Mucosa of stomach (tissue), 1 donor: Measurements from ENCODE around the gene CSMD2.
"Not testable (repeated sequence)": the region's sequence is repeated elsewhere in the genome, so short reads cannot be mapped to it uniquely, and the experiment has no call there.

Experiments used
- H3K27me3 ChIP-seq: one replicate; pipeline ENCODE4 v1.7.0; 2013; ENCODE audit warnings: mild to moderate bottlenecking, low read length; ENCODE audit not compliant: control insufficient read depth, insufficient read depth
- H3K36me3 ChIP-seq: one replicate; pipeline ENCODE4 v1.7.0; 2013; ENCODE audit warnings: low read length; ENCODE audit not compliant: control insufficient read depth, insufficient read depth
- H3K4me1 ChIP-seq: one replicate; pipeline ENCODE4 v1.7.0; 2013; ENCODE audit warnings: mild to moderate bottlenecking, low read length; ENCODE audit not compliant: control insufficient read depth, insufficient read depth
- H3K4me3 ChIP-seq: one replicate; pipeline ENCODE4 v1.7.0; 2013; ENCODE audit warnings: low read length
- H3K9ac ChIP-seq: one replicate; pipeline ENCODE4 v1.7.0; 2013; ENCODE audit warnings: mild to moderate bottlenecking, low read length, moderate library complexity
- H3K9me3 ChIP-seq: one replicate; pipeline ENCODE4 v1.7.0; 2013; ENCODE audit warnings: mild to moderate bottlenecking, low read length, moderate library complexity; ENCODE audit not compliant: control insufficient read depth
- donor health status: Pancreatic carcinoma.

CSMD2 gene

DNA sequence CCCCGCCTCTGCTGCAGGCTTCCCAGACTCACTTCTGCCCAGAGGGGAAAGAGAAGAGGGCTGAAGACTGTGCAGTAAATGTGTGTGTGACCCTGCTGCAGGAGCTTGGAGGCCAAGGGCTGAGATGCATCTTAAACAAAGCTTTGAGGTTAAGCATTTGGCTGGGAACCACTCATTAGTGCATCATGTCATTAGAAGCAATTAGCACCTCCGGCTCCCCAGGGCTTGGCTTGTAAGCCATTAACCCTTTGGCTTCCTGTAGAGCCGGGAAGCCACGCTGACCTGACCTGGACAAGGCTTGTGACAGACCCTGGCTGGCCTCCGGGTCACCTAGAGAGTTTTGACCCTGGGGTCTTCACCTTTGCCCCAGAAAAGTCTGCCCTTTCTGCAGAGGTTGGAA, 77.0 kb downstream of the CSMD2 start:
- Histone ChIP-seq H3K9ac (no peak overlapping the region), H3K36me3 (no peaks in the 10 kb centered on the region), H3K9me3 (no peaks in the 10 kb centered on the region), H3K4me1 (no peaks in the 10 kb centered on the region), H3K4me3 (no peak overlapping the region), H3K27me3 (no peaks in the 10 kb centered on the region)

DNA sequence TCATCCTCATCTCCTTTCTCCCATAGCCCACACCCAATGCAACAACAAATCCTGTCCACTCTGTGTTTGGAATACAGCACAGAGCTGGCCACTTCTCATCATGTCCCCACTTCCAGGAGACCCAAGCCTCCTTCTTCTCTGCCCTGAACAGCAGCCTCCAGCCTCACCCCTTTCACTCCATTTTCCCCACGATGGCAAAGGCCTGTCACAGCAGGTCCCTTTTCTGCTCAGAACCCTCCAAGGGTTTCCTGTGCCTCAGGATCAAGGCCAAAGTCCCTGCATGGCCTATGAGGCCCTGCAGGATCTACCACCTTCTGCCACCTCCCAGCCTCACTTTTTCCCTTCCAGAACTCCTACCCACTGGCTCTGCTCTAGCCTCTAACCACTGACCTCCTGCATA, 78.5 kb downstream of the CSMD2 start:
- Histone ChIP-seq H3K9me3 (no peaks in the 10 kb centered on the region), H3K36me3 (no peaks in the 10 kb centered on the region), H3K9ac (no peak overlapping the region), H3K27me3 (no peaks in the 10 kb centered on the region), H3K4me3 (no peak overlapping the region), H3K4me1 (no peaks in the 10 kb centered on the region)

DNA sequence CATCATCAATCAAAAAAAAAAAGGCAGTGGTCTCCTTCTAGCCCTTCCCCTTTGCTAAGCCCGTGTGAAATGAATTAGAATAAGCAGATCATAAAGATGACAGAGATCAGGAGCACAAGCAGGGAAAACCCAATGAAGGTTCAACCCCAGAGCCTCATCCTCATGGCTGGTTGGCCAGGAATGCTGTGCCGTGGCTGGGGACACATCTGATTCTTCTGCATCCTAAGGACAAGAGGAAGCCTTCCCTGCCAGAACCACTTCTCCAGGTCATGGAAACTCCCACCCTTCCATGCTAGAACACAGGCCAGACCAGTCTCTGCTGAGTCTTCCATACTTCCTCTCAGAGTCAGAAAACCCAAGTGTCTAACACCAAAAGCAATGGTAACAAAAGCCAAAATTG, 81.1 kb downstream of the CSMD2 start:
- no peak overlapping the region for H3K4me3 ChIP-seq

DNA sequence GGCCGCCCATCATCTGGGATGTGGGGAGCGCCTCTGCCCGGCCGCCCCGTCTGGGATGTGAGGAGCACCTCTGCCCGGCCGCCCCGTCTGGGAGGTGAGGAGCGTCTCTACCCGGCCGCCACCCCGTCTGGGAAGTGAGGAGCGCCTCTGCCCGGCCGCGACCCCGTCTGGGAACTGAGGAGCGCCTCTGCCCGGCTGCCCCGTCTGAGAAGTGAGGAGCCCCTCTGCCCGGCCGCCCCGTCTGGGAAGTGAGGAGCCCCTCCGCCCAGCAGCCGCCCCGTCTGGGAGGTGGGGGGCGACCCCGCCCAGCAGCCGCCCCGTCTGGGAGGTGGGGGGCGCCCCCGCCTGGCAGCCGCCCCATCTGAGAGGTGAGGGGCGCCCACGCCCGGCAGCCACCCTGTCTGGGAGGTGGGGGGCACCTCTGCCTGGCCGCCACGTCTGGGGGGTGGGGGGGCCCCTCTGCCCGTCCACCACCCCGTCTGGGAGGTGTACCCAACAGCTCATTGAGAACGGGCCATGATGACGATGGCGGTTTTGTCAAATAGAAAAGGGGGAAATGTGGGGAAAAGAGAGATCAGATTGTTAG, 82.9 kb downstream of the CSMD2 start:
- not testable (repeated sequence) for H3K4me3 ChIP-seq, H3K27me3 ChIP-seq, H3K9ac ChIP-seq, H3K36me3 ChIP-seq, H3K9me3 ChIP-seq, H3K4me1 ChIP-seq

More for the DNA sequence above, 81.1 kb downstream of the CSMD2 start:
- H3K9me3 ChIP-seq: no peaks in the 10 kb centered on the region
- no peaks in the 10 kb centered on the region for H3K36me3 ChIP-seq
- H3K4me1 ChIP-seq: no peaks in the 10 kb centered on the region
- H3K9ac ChIP-seq: no peak overlapping the region
- no peaks in the 10 kb centered on the region for H3K27me3 ChIP-seq

DNA sequence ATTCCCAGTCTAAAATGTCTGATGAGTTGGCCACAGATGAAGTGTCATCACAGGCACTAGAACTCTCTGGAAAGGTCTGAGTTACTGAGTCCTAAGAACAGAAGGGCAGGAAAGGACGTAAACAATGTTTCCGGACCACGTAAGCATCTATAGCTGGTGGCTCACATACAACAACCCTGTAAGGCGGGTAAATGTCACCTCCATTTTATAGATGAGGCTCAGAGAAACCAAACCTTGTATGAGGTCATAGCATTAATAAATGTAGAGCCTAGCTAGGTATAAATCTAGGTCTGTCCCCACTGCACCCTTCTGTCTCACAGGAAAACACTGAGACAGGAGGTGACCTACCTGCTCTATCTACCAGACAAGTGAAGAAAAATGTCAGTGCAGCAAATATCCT, 86.6 kb downstream of the CSMD2 start:
- Histone ChIP-seq H3K9me3 (no peaks in the 10 kb centered on the region), H3K4me3 (no peak overlapping the region), H3K27me3 (no peaks in the 10 kb centered on the region), H3K4me1 (no peaks in the 10 kb centered on the region), H3K9ac (no peak overlapping the region), H3K36me3 (no peaks in the 10 kb centered on the region)

DNA sequence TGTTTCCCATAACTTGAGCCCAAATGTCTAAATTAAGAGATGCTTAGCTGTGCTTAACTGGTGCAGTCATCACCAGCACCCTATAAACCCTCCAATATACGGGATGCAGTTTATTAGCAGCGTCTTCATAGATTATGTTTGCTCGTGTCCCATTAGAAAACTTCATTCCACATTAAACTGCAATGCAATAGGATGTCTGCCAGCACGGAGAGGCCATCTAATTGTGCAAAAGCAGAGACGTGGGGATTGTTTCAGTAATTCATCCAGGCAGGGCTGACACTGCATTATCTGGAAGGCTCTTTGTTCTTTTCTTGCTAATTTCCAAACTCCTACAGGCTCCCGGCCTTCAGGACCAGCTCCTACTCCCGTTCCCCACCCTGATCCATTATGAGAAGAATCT, 89.5 kb downstream of the CSMD2 start:
- Histone ChIP-seq H3K9me3 (no peaks in the 10 kb centered on the region), H3K9ac (no peak overlapping the region), H3K27me3 (no peaks in the 10 kb centered on the region), H3K4me3 (no peak overlapping the region), H3K4me1 (no peaks in the 10 kb centered on the region), H3K36me3 (no peaks in the 10 kb centered on the region)

DNA sequence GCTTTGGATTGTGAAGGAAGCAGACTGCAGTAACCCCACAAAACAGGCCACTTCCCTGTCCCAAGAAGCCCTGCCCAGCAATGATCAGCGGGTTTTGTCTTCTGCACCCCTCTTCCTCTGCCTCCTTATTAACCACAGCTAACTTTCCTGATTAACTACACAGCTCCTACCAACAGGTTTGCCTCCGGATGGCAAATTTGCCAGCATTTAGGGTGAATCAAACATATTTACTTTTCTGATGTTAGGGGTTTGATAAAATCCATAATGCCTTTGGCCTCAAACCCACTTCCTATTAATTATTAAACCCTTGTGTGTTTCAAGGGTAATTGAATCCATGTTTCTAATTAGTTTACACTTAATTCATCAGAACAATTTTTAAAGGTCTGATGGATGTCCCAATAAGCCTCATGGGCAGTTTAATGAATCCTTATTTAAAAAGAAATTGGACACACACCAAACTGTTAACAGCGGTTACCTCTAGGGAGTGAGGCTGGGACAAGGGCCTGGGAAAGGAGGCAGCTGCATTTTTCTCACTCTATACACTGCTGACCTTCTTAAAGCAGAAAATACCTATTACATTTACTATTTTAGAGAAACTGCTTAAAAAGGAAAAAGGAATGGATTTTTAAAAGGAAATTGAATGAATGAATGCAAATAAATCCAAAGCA, 91.9 kb downstream of the CSMD2 start:
- no peaks in the 10 kb centered on the region for H3K9me3 ChIP-seq
- no peaks in the 10 kb centered on the region for H3K4me1 ChIP-seq
- no peak overlapping the region for H3K4me3 ChIP-seq
- no peaks in the 10 kb centered on the region for H3K36me3 ChIP-seq
- no peak overlapping the region for H3K9ac ChIP-seq
- H3K27me3 ChIP-seq: no peaks in the 10 kb centered on the region

DNA sequence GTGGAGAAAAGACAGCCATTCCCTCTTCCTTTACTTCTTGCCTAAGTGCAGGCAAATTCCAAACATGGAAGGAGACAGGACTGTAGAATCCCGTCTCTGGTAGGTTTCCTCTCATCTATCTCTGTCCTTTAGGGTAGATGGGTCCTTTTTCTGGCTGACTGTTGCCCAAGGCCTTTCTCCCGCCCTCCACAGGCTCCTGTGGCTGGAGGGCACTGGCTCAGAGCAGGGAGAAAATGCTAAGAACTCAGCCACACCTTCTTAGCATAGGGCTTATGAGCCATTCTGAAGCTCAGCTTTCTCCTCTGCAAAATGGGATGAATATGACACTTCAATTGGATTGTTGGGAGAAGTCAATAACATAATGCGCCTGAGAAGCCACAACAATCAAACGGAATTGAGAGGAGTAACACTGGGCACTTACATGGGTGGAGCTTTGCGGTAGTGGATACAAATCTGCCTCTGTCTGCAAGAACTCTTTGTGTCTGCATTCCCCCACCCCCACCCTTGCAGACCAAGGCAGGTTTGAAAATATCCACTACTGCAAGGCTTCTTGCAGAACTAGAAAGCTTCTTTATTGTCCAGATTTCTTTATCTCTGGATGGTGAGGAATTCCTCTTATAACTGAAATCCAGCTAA, 94.7 kb downstream of the CSMD2 start:
- Histone ChIP-seq H3K4me1 (no peaks in the 10 kb centered on the region), H3K9ac (no peak overlapping the region), H3K9me3 (no peaks in the 10 kb centered on the region), H3K4me3 (no peak overlapping the region), H3K27me3 (no peaks in the 10 kb centered on the region), H3K36me3 (no peaks in the 10 kb centered on the region)

DNA sequence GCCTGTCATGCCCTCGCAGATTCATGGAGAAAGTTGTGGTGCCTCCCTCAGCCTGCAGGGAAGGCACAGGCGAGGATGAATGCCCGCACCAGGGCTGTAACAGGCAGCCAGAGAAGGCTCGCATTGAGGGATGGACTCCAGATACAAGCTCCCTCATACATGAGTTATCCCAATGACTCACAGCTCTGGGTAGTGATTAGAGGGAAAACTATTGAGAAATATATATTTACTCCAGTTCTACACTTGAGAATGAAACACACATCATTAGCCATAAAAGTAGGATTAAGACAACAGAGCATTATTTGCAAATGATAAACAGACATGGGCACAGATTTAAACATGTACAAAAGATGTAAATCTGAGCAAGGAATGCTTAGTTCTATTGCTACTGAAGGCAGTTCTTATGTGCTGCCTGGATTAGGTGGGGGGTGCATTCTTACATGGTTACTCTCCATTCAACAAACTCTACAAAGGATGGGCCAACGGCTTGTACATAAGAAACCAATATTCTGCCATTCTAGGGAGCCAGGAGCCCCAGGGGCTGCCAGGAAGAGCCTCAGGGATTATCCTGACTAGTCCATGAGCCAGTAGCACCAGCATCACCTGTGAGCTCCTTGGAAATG, 97.9 kb downstream of the CSMD2 start:
- H3K4me1 ChIP-seq: no peaks in the 10 kb centered on the region
- H3K36me3 ChIP-seq: no peaks in the 10 kb centered on the region
- no peak overlapping the region for H3K9ac ChIP-seq
- H3K4me3 ChIP-seq: no peak overlapping the region
- no peaks in the 10 kb centered on the region for H3K9me3 ChIP-seq
- H3K27me3 ChIP-seq: no peaks in the 10 kb centered on the region

DNA sequence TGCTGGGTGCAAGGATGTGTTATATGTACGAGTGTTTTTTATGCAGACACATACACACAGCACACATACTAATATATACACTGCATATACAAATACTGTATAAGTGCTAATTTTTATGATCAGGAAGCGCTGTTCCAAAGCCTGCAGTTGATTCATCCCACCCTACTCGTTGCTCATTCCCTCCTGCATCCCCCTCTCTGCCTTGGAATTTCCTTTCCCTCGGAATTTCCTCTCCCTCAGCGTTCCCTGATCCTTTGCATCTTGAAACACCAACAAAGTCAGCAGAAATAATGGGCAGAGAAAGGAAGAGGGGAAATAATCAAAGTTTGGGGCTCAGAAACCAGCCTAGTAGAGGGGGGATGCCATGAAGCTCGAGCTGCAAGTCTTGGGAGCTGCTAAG, 98.9 kb downstream of the CSMD2 start:
- no peaks in the 10 kb centered on the region for H3K9me3 ChIP-seq
- no peaks in the 10 kb centered on the region for H3K27me3 ChIP-seq
- H3K36me3 ChIP-seq: no peaks in the 10 kb centered on the region
- H3K4me3 ChIP-seq: no peak overlapping the region
- no peaks in the 10 kb centered on the region for H3K4me1 ChIP-seq
- no peak overlapping the region for H3K9ac ChIP-seq

DNA sequence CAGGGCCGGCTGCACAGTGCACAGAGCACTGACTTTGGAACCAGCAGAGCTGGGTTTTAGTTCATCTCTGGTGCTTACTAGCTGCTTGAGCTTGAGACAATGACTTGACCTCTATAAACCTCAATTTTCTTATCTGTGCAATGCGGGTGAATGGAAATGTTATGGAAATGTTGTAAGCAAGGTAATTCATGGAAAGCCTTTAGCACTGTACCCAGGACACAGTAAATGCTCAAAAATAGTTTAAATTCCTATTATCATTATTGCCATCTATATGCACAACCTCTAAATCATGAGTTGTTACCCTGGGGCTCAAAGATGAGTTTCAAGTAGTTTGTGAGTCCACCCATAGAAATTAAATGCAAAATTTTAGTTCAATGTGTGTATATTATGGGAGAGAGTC, 99.5 kb downstream of the CSMD2 start:
- Histone ChIP-seq H3K9me3 (no peaks in the 10 kb centered on the region), H3K4me3 (no peak overlapping the region), H3K27me3 (no peaks in the 10 kb centered on the region), H3K36me3 (no peaks in the 10 kb centered on the region), H3K9ac (no peak overlapping the region), H3K4me1 (no peaks in the 10 kb centered on the region)

DNA sequence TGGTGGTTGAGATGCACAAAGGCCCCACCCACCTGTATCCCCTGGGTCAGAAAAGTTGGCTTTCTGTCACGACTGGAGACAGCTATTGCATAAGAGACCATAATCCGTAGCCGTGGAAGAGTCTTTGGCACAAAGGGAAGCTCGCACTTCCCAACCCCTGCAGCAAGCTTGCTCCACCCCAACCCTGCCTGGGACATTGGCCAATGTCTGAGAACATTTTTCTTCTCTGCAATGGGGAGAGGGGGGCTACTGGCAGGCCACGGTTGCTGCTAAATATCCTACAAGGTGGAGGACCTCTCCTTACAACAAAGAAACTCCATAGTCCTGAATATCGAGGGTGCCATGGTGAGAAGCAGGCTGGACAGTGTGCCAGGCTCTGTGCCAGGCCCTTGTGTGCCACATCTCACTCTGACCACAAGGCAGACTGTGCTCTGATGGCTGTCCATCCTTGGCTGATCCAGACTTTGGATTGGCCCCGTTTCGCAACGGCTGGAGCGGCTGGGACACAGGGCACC, 104.1 kb downstream of the CSMD2 start:
- H3K27me3 ChIP-seq: peaks cover 8% of the 10 kb centered on the region
- H3K4me1 ChIP-seq: no peaks in the 10 kb centered on the region

More for the DNA sequence above, 104.1 kb downstream of the CSMD2 start:
- H3K4me3 ChIP-seq: no peak overlapping the region
- H3K36me3 ChIP-seq: no peaks in the 10 kb centered on the region
- no peaks in the 10 kb centered on the region for H3K9me3 ChIP-seq
- no peak overlapping the region for H3K9ac ChIP-seq
